ENCODE measurements around the gene PGLYRP1. TPM values are rescaled to one million over a fixed set of nuclear protein-coding genes. Genes with fewer than 3 reads are reported as not detected.
A peak's percentile ranks its signal among the peaks of the same experiment; 100 is the strongest.

The PGLYRP1 gene
- total and polyA plus RNA-seq, 4 donors = 0.25 to 13.9 (median 0.76) TPM

- peak; percentile 78 for TF ChIP-seq NR2F2 (IDR thresholded peaks at IDR 0.05)
- peak; percentile 68 to 88 for TF ChIP-seq GABPA (IDR thresholded peaks at IDR 0.05 in 1 of 2, conservative IDR thresholded peaks at IDR 0.05 in 1 of 2)
- peak in 1 of 2 donors; percentile 66 for TF ChIP-seq EGR1 (IDR thresholded peaks at IDR 0.05; ENCODE audit: low read depth in 2 of 2)
- no peak for TF ChIP-seq JUND (IDR thresholded peaks at IDR 0.05)
- TF ChIP-seq RXRA (IDR thresholded peaks at IDR 0.05) = peak; percentile 43
- TF ChIP-seq MAX (IDR thresholded peaks at IDR 0.05) = peak; percentile 97
- TF ChIP-seq HNF4G (IDR thresholded peaks at IDR 0.05) = no peak
- no peak for TF ChIP-seq ATF3 (IDR thresholded peaks at IDR 0.05)
- TF ChIP-seq FOXA2 (IDR thresholded peaks at IDR 0.05) = no peak
These were observed 27.7 kb downstream of the PGLYRP1 start, which contains the start of gene CCDC61 (continued) for GRCh38 chr19:45994998-45995714.

GRCh38 chr19:45994456-45994997 is 28.3 kb downstream of the PGLYRP1 start:
- DNase-seq (ENCODE audit: low spot score) = no peak
- no peak overlapping the region for H3K27ac ChIP-seq (ENCODE audit: low read depth in 1 of 2, low read length in 2 of 2)
- peak overlapping the region; percentile 61 to 83 (median 77) for H3K4me3 ChIP-seq (ENCODE audit: low read depth in 1 of 3, low read length in 3 of 3)
- 4% methylated on average over 8 of the region's 8 CpGs for WGBS
- H3K36me3 ChIP-seq (ENCODE audit: control insufficient read depth in 4 of 4, insufficient read depth in 3 of 4, low read depth in 1 of 4, low read length in 3 of 4) = no peaks in the 10 kb centered on the region
- H3K27me3 ChIP-seq (ENCODE audit: control insufficient read depth in 4 of 4, insufficient read depth in 4 of 4, low read length in 3 of 4) = no peaks in the 10 kb centered on the region
- H3K9ac ChIP-seq (ENCODE audit: low read depth in 1 of 2, low read length in 2 of 2) = peak overlapping the region; percentile 53 to 67
- peaks cover 0 to 12% (median 8%) of the 10 kb centered on the region in 4 donors for H3K4me1 ChIP-seq (ENCODE audit: control insufficient read depth in 4 of 4, insufficient read depth in 4 of 4, low read length in 3 of 4)
- TF ChIP-seq ZBTB33 (IDR thresholded peaks at IDR 0.05) = no peak
- H3K9me3 ChIP-seq (ENCODE audit: control insufficient read depth in 4 of 4, low read length in 3 of 4) = no peaks in the 10 kb centered on the region

- no peaks in the 10 kb centered on the region for H3K27me3 ChIP-seq (ENCODE audit: control insufficient read depth in 4 of 4, insufficient read depth in 4 of 4, low read length in 3 of 4)
- H3K4me1 ChIP-seq (ENCODE audit: control insufficient read depth in 4 of 4, insufficient read depth in 4 of 4, low read length in 3 of 4) = peaks cover 0 to 4% (median 2%) of the 10 kb centered on the region in 4 donors
- TF ChIP-seq ZBTB33 (IDR thresholded peaks at IDR 0.05) (no peak), FOXA2 (IDR thresholded peaks at IDR 0.05) (no peak), NR2F2 (IDR thresholded peaks at IDR 0.05) (no peak)
- DNase-seq (ENCODE audit: low spot score) = no peak
- H3K9me3 ChIP-seq (ENCODE audit: control insufficient read depth in 4 of 4, low read length in 3 of 4) = no peaks in the 10 kb centered on the region
- no peak overlapping the region for H3K27ac ChIP-seq (ENCODE audit: low read depth in 1 of 2, low read length in 2 of 2)
- no peaks in the 10 kb centered on the region for H3K36me3 ChIP-seq (ENCODE audit: control insufficient read depth in 4 of 4, insufficient read depth in 3 of 4, low read depth in 1 of 4, low read length in 3 of 4)
- no peak overlapping the region for H3K9ac ChIP-seq (ENCODE audit: low read depth in 1 of 2, low read length in 2 of 2)
- 84% methylated on average over 12 of the region's 12 CpGs for WGBS
- H3K4me3 ChIP-seq (ENCODE audit: low read depth in 1 of 3, low read length in 3 of 3) = no peak overlapping the region
These were observed 32.6 kb downstream of the PGLYRP1 start for GRCh38 chr19:45990113-45990728.

Measured in liver (tissue), 9 donors.